ENCODE measurements around the gene GPR12.
A peak's percentile ranks its signal among the peaks of the same experiment; 100 is the strongest.
"Not testable (repeated sequence)": the region's sequence is repeated elsewhere in the genome, so short reads cannot be mapped to it uniquely, and the experiment has no call there.

GPR12 gene

GRCh38 chr13:26743971-26744370 is 16.6 kb downstream of the GPR12 start:
- DNase-seq: no peak

- no peak for DNase-seq
These were observed 17.8 kb downstream of the GPR12 start for GRCh38 chr13:26742691-26743358.

GRCh38 chr13:26735677-26736076 is 24.9 kb downstream of the GPR12 start:
- DNase-seq: no peak

- no peak for DNase-seq
These were observed 33.0 kb downstream of the GPR12 start for GRCh38 chr13:26727633-26728032.

- no peak for DNase-seq
These were observed 33.5 kb downstream of the GPR12 start for GRCh38 chr13:26727122-26727521.

GRCh38 chr13:26726684-26727083 is 33.9 kb downstream of the GPR12 start:
- no peak for DNase-seq

- DNase-seq: not testable (repeated sequence)
These were observed 37.0 kb downstream of the GPR12 start for GRCh38 chr13:26723620-26724019.

GRCh38 chr13:26722321-26722720 is 38.3 kb downstream of the GPR12 start:
- no peak for DNase-seq

GRCh38 chr13:26721251-26722121 is 39.1 kb downstream of the GPR12 start:
- peak in 1 of 2 donors; percentile 69 for DNase-seq

- peak in 1 of 2 donors; percentile 51 for DNase-seq
These were observed 41.1 kb downstream of the GPR12 start for GRCh38 chr13:26719356-26719945.

- DNase-seq: no peak
These were observed 41.7 kb downstream of the GPR12 start for GRCh38 chr13:26718872-26719271.

- no peak for DNase-seq
These were observed 42.4 kb downstream of the GPR12 start for GRCh38 chr13:26718146-26718545.

GRCh38 chr13:26716984-26717383 is 43.6 kb downstream of the GPR12 start:
- no peak for DNase-seq

GRCh38 chr13:26713341-26713740 is 47.2 kb downstream of the GPR12 start:
- DNase-seq: no peak

- DNase-seq: no peak
These were observed 49.4 kb downstream of the GPR12 start for GRCh38 chr13:26711211-26711610.

GRCh38 chr13:26710166-26710565 is 50.4 kb downstream of the GPR12 start:
- DNase-seq: no peak

GRCh38 chr13:26709461-26709860 is 51.1 kb downstream of the GPR12 start:
- no peak for DNase-seq

- no peak for DNase-seq
These were observed 52.6 kb downstream of the GPR12 start for GRCh38 chr13:26708007-26708297.

- peak in 1 of 2 donors; percentile 10 for DNase-seq
These were observed 53.2 kb downstream of the GPR12 start for GRCh38 chr13:26707122-26708006.

- DNase-seq: no peak
These were observed 54.2 kb downstream of the GPR12 start for GRCh38 chr13:26706381-26706780.

- no peak for DNase-seq
These were observed 55.0 kb downstream of the GPR12 start for GRCh38 chr13:26705536-26705935.
